OCI-LY1 (cell line): ENCODE data around the gene KLHL20.

Experiments
- EZH2 ChIP-seq: fragments of 200-600 bp; sonication (generic), shearing (Covaris generic); IDR thresholded peaks from 2 replicates; pipeline ENCODE4 v1.8.0; 2017; ENCODE audit warnings: borderline replicate concordance, mixed run types, mild to moderate bottlenecking, antibody characterized with exemption, low read length, moderate library complexity, mixed read lengths
- TF ChIP-seq, protein P1 (sequence below): fragments of 200-600 bp; sonication (generic), shearing (Covaris generic); IDR thresholded peaks from 2 replicates; pipeline ENCODE4 v1.5.1; 2017; ENCODE audit warnings: mild to moderate bottlenecking, antibody characterized with exemption, low read length, moderate library complexity, mixed read lengths

DNA sequence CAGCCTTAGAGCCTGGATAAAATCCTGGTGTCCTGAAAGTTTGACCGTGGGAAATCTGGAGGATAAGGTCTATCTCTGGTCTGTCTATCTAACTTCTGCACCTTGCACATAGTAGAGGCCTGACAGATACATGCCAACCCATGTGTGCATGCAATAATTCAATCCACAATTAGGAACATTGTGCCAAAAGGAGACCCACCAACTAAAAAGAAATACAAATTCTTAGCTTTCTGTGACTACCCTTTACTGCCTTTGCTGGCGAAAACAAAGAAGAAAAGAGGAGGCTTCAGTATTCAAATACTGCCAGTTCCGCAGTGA lies 381 bp upstream of the KLHL20 start:
- TF ChIP-seq, protein P1, sequence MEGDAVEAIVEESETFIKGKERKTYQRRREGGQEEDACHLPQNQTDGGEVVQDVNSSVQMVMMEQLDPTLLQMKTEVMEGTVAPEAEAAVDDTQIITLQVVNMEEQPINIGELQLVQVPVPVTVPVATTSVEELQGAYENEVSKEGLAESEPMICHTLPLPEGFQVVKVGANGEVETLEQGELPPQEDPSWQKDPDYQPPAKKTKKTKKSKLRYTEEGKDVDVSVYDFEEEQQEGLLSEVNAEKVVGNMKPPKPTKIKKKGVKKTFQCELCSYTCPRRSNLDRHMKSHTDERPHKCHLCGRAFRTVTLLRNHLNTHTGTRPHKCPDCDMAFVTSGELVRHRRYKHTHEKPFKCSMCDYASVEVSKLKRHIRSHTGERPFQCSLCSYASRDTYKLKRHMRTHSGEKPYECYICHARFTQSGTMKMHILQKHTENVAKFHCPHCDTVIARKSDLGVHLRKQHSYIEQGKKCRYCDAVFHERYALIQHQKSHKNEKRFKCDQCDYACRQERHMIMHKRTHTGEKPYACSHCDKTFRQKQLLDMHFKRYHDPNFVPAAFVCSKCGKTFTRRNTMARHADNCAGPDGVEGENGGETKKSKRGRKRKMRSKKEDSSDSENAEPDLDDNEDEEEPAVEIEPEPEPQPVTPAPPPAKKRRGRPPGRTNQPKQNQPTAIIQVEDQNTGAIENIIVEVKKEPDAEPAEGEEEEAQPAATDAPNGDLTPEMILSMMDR = no peak
- no peak for TF ChIP-seq EZH2
